ENCODE data around the gene ATP6V1F. TPM values are rescaled to one million over a fixed set of nuclear protein-coding genes. Genes with fewer than 3 reads are reported as not detected.

ATP6V1F gene
- total RNA-seq, 1 donor from 2014 or later, result 127 TPM

DNA sequence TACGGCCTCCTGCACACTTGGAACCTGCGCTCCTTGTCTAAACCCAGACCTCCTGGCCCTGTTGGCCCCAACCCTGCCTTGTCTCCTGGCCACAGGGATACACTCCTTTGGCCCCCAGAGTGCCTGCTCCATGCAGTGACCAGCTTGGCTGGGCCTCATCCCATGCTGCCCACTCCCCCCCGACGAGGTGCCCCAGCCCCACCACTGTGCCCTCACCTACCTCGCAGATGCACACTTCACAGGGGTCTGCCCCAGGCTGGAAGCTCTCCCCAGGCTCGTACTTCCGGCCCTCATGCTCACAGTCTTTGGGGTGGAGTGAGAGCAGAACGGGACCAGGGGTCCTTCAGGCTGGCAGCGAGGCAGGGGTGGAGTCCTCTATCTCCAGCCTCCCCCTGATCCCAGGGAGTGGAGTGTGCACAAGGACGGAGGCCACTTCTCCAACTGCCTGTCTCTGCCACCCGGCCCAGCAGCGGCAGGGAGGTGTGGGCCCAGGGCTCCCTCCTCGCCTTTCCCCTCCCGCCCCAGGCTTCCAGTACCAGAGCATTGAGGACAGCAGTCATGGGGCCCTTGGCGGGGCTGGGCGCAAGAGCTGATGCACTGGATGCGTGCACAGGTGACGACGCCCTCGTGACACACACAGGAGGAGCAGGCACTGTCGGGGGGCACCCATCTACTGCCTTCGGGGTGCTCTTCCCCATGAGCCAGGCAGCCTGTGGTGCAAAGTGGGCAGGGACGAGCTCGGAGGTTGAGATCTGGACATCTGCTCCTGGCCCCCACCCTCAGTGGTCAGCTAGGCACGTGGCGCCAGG lies 22.1 kb downstream of the ATP6V1F start:
- Mint-ChIP-seq H3K4me3 (no peak overlapping the region), H3K36me3 (ENCODE audit: low read depth) (no peaks in the 10 kb centered on the region), H3K4me1 (peaks cover 2% of the 10 kb centered on the region), H3K27me3 (peaks cover 7% of the 10 kb centered on the region), H3K27ac (no peak overlapping the region), H3K9me3 (no peaks in the 10 kb centered on the region)
- no peak for DNase-seq
- intact Hi-C loops (cut with micrococcal nuclease), result loop anchor here (5.0 kb wide), 2 partner anchors 92 to 407 kb away; partner anchors contain the start of genes CCDC136 and METTL2B

- H3K36me3 Mint-ChIP-seq (ENCODE audit: low read depth), result no peaks in the 10 kb centered on the region
- intact Hi-C loops (cut with micrococcal nuclease), result no loop called here
- DNase-seq, result no peak
- H3K9me3 Mint-ChIP-seq, result no peaks in the 10 kb centered on the region
- no peak overlapping the region for H3K27ac Mint-ChIP-seq
- peaks cover 2% of the 10 kb centered on the region for H3K4me1 Mint-ChIP-seq
- no peak overlapping the region for H3K4me3 Mint-ChIP-seq
- peaks cover 12% of the 10 kb centered on the region for H3K27me3 Mint-ChIP-seq
These were observed 22.9 kb downstream of the ATP6V1F start for GRCh38 chr7:128885370-128886187.

DNA sequence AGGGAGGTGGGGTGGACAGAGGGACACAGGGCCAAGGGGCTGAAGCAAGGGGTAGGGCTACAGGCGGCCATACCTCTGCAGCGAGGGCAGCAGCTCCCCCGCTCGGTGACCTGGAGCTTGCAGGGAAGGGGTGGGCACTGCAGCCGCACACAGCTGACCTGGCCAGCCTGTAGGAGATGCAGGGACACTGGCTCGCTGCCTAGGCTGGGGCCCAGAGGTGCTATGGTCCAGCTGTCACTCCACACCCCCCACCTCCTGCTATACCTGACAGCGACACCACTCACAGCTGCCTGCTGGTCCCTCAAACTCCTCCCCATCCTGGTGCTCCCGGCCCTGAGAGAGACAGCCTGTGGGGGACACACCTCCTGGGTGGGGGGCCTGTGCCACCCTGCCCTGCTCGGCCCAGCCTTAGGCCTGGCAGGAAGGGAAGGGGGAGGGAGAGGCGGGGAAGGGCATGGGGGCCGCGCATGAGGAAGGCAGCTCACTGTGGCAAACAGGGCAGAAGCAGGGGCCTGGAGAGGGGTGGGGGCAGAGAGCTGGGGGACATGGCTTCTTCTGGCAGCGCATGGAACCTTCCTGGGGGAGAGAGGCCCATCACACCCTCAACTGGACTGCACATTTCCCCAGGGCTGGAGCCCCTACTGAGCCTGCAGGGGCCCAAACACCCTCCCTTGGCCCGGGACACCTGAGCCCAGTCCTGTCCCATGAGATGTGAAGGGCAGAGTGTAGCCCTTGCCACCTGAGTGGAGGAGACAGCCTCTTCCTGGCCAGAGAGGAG lies 23.9 kb downstream of the ATP6V1F start:
- no peak overlapping the region for H3K27ac Mint-ChIP-seq
- intact Hi-C loops (cut with micrococcal nuclease), result no loop called here
- no peak for DNase-seq
- no peaks in the 10 kb centered on the region for H3K9me3 Mint-ChIP-seq
- no peak overlapping the region for H3K4me3 Mint-ChIP-seq
- peaks cover 2% of the 10 kb centered on the region for H3K4me1 Mint-ChIP-seq
- H3K36me3 Mint-ChIP-seq (ENCODE audit: low read depth), result no peaks in the 10 kb centered on the region
- H3K27me3 Mint-ChIP-seq, result peaks cover 12% of the 10 kb centered on the region

DNA sequence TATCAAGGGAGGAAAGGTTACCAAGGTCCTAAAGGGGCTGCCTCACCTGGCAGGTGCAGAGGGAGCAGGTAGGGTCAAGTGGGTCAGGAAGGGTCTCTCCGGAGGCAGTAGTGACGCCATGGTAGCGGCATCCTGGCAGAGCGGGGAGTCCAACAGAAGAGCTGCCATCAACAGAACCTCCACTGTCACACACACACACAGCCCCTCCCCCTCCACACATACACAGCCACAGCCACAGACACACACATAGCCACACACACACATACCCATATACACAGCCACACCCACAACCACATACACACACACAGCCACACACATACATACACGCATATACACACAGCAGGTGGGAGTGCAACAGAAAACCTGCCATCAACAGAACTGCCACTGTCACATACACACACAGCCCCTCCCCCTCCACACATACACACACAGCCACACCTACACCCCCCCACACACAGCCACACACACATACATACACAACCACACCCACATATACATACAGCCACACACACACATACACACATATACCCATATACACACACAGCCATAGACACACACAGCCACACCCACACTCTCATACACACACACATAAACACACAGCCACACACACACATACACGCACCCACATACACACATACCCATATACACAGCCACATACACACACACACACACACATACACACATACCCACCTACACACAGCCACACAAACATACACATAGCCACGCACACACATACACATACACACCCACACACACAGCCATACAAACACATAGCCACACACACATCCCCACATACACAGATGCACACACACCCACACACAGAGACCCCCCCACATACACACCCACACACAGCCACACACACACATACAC lies 24.7 kb downstream of the ATP6V1F start:
- Mint-ChIP-seq H3K27me3 (peaks cover 15% of the 10 kb centered on the region), H3K4me1 (peaks cover 2% of the 10 kb centered on the region), H3K9me3 (no peaks in the 10 kb centered on the region), H3K36me3 (ENCODE audit: low read depth) (no peaks in the 10 kb centered on the region), H3K27ac (no peak overlapping the region), H3K4me3 (no peak overlapping the region)
- intact Hi-C loops (cut with micrococcal nuclease), result no loop called here
- DNase-seq, result no peak

GRCh38 chr7:128888039-128888755 lies 25.5 kb downstream of the ATP6V1F start:
- intact Hi-C loops (cut with micrococcal nuclease), result no loop called here

GRCh38 chr7:128888756-128889095 lies 26.1 kb downstream of the ATP6V1F start:
- Mint-ChIP-seq H3K27ac (no peak overlapping the region), H3K4me1 (no peaks in the 10 kb centered on the region), H3K9me3 (no peaks in the 10 kb centered on the region), H3K4me3 (no peak overlapping the region), H3K27me3 (peaks cover 15% of the 10 kb centered on the region), H3K36me3 (ENCODE audit: low read depth) (no peaks in the 10 kb centered on the region)
- intact Hi-C loops (cut with micrococcal nuclease), result no loop called here
- no peak for DNase-seq

More at GRCh38 chr7:128888039-128888755, 25.5 kb downstream of the ATP6V1F start:
- Mint-ChIP-seq H3K9me3 (no peaks in the 10 kb centered on the region), H3K4me3 (no peak overlapping the region), H3K27ac (no peak overlapping the region), H3K4me1 (peaks cover 2% of the 10 kb centered on the region), H3K36me3 (ENCODE audit: low read depth) (no peaks in the 10 kb centered on the region), H3K27me3 (peaks cover 15% of the 10 kb centered on the region)
- DNase-seq, result no peak

DNA sequence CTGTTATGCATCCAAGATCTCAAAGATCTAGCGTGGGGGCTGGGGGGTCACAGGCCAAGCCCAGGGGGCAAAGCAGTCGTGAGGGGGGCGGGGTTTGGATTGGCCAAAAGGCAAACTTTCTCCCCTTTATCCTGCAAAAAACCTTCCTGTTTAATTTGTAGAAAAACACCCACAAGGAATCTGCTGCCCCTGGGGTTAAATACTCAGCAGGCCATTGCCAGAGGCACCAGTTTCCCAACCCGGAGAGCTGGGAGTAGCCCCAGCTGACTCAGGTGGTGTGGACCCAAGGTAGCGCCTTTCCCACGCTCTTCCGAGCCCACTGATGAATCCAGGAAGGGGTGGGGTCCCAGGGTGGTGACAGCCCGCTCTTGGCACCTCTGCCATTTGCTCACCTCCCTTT lies 26.5 kb downstream of the ATP6V1F start:
- H3K4me1 Mint-ChIP-seq, result no peaks in the 10 kb centered on the region
- H3K27me3 Mint-ChIP-seq, result peaks cover 15% of the 10 kb centered on the region
- H3K36me3 Mint-ChIP-seq (ENCODE audit: low read depth), result no peaks in the 10 kb centered on the region
- intact Hi-C loops (cut with micrococcal nuclease), result no loop called here
- no peak overlapping the region for H3K27ac Mint-ChIP-seq
- DNase-seq, result no peak
- H3K9me3 Mint-ChIP-seq, result no peaks in the 10 kb centered on the region
- H3K4me3 Mint-ChIP-seq, result no peak overlapping the region

- Mint-ChIP-seq H3K27me3 (peaks cover 15% of the 10 kb centered on the region), H3K9me3 (no peaks in the 10 kb centered on the region), H3K36me3 (ENCODE audit: low read depth) (no peaks in the 10 kb centered on the region), H3K4me3 (no peak overlapping the region), H3K27ac (no peak overlapping the region), H3K4me1 (no peaks in the 10 kb centered on the region)
- intact Hi-C loops (cut with micrococcal nuclease), result no loop called here
- no peak for DNase-seq
These were observed 27.9 kb downstream of the ATP6V1F start for GRCh38 chr7:128890306-128891109.

DNA sequence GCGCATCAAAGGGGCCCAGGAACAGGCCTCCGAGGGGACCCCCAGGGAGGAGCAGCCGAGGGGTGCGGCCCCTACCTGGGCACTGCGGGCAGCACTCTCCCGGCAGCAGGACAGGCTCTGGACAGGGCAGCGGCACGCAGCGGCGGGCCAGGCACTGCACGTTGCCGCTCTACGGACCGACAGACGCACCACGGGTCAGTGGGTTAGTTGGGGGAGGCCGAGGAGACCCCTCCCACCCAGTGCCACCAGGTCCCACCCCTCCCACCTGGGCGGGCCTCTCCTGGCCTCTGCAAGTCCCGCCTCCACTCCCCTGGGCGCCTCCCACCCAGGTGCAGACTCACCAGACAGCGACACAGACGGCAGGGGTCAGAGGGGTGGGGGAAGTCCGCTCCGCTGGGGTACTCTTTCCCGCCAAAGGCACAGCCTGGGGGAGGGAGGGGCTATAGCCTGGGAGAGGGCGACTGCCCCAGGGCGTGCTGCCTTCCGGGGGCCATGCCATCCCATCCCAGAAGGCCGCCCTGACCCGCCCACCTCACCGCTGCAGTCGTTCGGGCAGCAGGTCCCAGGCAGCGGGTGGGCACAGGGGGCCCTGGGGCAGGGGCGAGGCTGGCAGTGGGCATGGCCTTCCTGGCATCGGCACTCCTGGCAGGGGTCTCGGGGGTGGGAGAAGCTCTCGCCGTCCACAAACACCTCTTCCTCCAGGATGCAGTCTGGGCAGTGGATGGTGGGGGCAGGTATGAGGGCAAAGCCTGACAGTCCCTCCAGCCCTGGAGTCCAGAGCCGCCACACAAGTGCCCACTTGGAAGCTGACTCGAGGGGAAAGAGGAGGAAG lies 28.7 kb downstream of the ATP6V1F start:
- H3K27me3 Mint-ChIP-seq, result peaks cover 14% of the 10 kb centered on the region
- H3K27ac Mint-ChIP-seq, result no peak overlapping the region
- no peaks in the 10 kb centered on the region for H3K4me1 Mint-ChIP-seq
- no peak for DNase-seq
- intact Hi-C loops (cut with micrococcal nuclease), result no loop called here
- H3K9me3 Mint-ChIP-seq, result no peaks in the 10 kb centered on the region
- no peaks in the 10 kb centered on the region for H3K36me3 Mint-ChIP-seq (ENCODE audit: low read depth)
- no peak overlapping the region for H3K4me3 Mint-ChIP-seq

- intact Hi-C loops (cut with micrococcal nuclease), result no loop called here
- no peak overlapping the region for H3K4me3 Mint-ChIP-seq
- no peaks in the 10 kb centered on the region for H3K4me1 Mint-ChIP-seq
- no peak overlapping the region for H3K27ac Mint-ChIP-seq
- DNase-seq, result no peak
- no peaks in the 10 kb centered on the region for H3K36me3 Mint-ChIP-seq (ENCODE audit: low read depth)
- no peaks in the 10 kb centered on the region for H3K9me3 Mint-ChIP-seq
- peaks cover 16% of the 10 kb centered on the region for H3K27me3 Mint-ChIP-seq
These were observed 29.2 kb downstream of the ATP6V1F start for GRCh38 chr7:128891942-128892269.

GRCh38 chr7:128892521-128893250 lies 30.0 kb downstream of the ATP6V1F start:
- Mint-ChIP-seq H3K36me3 (ENCODE audit: low read depth) (no peaks in the 10 kb centered on the region), H3K27me3 (peaks cover 21% of the 10 kb centered on the region), H3K27ac (no peak overlapping the region), H3K4me3 (no peak overlapping the region), H3K4me1 (no peaks in the 10 kb centered on the region), H3K9me3 (no peaks in the 10 kb centered on the region)
- intact Hi-C loops (cut with micrococcal nuclease), result no loop called here
- DNase-seq, result no peak

Data from activated CD4-positive, alpha-beta T cell treated with anti-CD3 and anti-CD28 coated beads, Interleukin-2, amount 10 ng/mL, durations not matched to agents 24 days and 14 days (primary cell).